Activated naive CD8-positive, alpha-beta T cell treated with anti-CD3 and anti-CD28 coated beads for 36 hours (primary cell): ENCODE data around the gene MX2. TPM values are rescaled to one million over a fixed set of nuclear protein-coding genes. Genes with fewer than 3 reads are reported as not detected.

Source experiments
- DNase-seq: peaks from one replicate; pipeline ENCODE4 v3.0.0; 2021
- H3K27ac Mint-ChIP-seq: one replicate; pipeline ENCODE4 v1.8.0; 2022; ENCODE audit warnings: mild to moderate bottlenecking, moderate library complexity, mixed read lengths
- H3K27me3 Mint-ChIP-seq: one replicate; pipeline ENCODE4 v1.8.0; 2022; ENCODE audit warnings: mild to moderate bottlenecking, mixed read lengths
- H3K36me3 Mint-ChIP-seq: one replicate; pipeline ENCODE4 v1.8.0; 2021; ENCODE audit warnings: mild to moderate bottlenecking, mixed read lengths
- H3K4me1 Mint-ChIP-seq: one replicate; pipeline ENCODE4 v1.8.0; 2021; ENCODE audit warnings: mixed read lengths
- H3K4me3 Mint-ChIP-seq: one replicate; pipeline ENCODE4 v1.8.0; 2022; ENCODE audit warnings: mild to moderate bottlenecking, moderate library complexity, mixed read lengths
- H3K9me3 Mint-ChIP-seq: one replicate; pipeline ENCODE4 v1.8.0; 2022; ENCODE audit warnings: mixed read lengths
- total RNA-seq, 2 experiments: library from RNA; stranded (reverse); gene quantifications; one replicate each; pipeline ENCODE4 v1.2.3, GENCODE V29; 2021

Gene MX2
- total RNA-seq, 2 experiments from 2014 or later: 30.2 to 31.3 TPM

GRCh38 chr21:41453761-41454160 lies 91.9 kb downstream of the MX2 start:
- no peaks in the 10 kb centered on the region for H3K9me3 Mint-ChIP-seq
- no peak overlapping the region for H3K27ac Mint-ChIP-seq
- peaks cover 1% of the 10 kb centered on the region for H3K4me1 Mint-ChIP-seq
- no peak overlapping the region for H3K4me3 Mint-ChIP-seq
- no peaks in the 10 kb centered on the region for H3K27me3 Mint-ChIP-seq
- no peak for DNase-seq
- H3K36me3 Mint-ChIP-seq: peaks cover 10% of the 10 kb centered on the region

- Mint-ChIP-seq H3K27me3 (no peaks in the 10 kb centered on the region), H3K27ac (no peak overlapping the region), H3K9me3 (no peaks in the 10 kb centered on the region), H3K36me3 (peaks cover 5% of the 10 kb centered on the region), H3K4me3 (no peak overlapping the region), H3K4me1 (peaks cover 3% of the 10 kb centered on the region)
- DNase-seq: no peak
Observed at GRCh38 chr21:41458121-41458520, 96.3 kb downstream of the MX2 start.

GRCh38 chr21:41458559-41458958 lies 96.7 kb downstream of the MX2 start:
- Mint-ChIP-seq H3K27ac (no peak overlapping the region), H3K36me3 (peaks cover 3% of the 10 kb centered on the region), H3K9me3 (no peaks in the 10 kb centered on the region), H3K4me1 (peaks cover 3% of the 10 kb centered on the region), H3K27me3 (no peaks in the 10 kb centered on the region), H3K4me3 (no peak overlapping the region)
- DNase-seq: no peak

Other genes starting within 250 kb of the MX2 start
- gene BACE2, start 193.9 kb upstream of the MX2 start, total RNA-seq: 1 to 10 TPM; 1.8 to 2.0 TPM
- not detected for gene FAM3B, start 45.2 kb upstream of the MX2 start, total RNA-seq
- 100 to 1,000 TPM; 108 to 109 TPM for gene MX1, start 64.2 kb downstream of the MX2 start, total RNA-seq
- not detected for gene TMPRSS2, start 146.1 kb downstream of the MX2 start, total RNA-seq